NK-92 treated with Interleukin-12 subunit alpha and Interleukin-12 subunit beta, amount 100 ng/mL, for 24 hours (cell line): ENCODE data around the gene GCK.

Experiments
- DNase-seq: peaks from one replicate; lab custom pipeline; 2025; lab: John Stamatoyannopoulos, UW

The GCK gene

DNA sequence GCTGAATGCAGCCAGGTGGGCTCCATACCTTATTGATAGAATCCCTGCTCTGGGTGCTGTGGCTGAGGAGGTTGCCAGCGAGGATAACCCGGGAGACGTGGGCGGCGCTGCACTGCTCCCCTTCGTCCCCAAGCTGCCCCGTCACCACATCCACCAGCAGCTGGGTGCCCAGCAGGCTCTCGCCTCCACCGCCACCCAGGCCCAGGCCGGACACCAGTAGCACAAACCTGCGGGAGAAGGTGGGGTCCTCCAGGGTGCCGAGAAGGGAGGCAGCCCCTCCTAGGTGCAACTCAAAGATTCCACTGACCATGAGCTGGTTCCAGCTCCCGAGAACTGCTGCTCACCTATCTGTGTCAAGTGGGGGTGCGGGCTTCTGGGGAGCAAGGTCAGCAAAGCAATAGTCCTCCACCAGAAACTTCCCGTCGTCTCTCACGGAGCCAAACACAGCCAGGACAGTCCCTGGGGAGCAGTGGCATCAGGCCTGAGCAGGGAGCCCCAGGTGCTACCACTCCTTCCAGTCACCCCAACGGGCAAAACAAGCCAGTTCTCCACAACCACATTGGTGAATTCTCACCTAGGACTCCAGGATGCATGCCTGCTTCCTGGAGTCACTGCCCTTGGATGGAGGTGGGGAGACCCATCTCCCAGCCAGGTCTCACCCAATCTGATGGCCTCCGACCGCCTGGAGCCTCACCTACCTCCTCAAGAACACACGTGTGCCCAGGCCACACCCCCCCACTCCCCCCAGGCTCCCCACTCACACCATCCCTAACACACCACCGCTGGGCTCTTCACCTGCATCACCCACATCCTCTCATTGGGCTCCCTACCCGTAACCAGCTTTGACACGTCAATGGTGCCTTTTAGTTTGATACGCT is 72.2 kb downstream of the GCK start:
- DNase-seq = no peak

GRCh38 chr7:44116087-44116788 is 73.0 kb downstream of the GCK start:
- no peak for DNase-seq

- DNase-seq = no peak
Observed at GRCh38 chr7:44114586-44115310, 74.5 kb downstream of the GCK start.

DNA sequence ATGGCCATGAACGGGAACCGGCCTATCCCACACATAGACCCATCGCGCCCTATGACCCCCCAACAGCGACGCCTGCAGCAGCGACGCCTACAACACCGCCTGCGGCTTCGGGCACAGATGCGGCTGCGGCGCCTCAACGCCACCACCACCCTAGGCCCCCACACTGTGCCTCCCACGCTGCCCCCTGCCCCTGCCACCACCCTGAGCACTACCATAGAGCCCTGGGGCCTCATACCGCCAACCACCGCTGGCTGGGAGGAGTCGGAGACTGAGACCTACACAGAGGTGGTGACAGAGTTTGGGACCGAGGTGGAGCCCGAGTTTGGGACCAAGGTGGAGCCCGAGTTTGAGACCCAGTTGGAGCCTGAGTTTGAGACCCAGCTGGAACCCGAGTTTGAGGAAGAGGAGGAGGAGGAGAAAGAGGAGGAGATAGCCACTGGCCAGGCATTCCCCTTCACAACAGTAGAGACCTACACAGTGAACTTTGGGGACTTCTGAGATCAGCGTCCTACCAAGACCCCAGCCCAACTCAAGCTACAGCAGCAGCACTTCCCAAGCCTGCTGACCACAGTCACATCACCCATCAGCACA is 75.4 kb downstream of the GCK start:
- DNase-seq = no peak

GRCh38 chr7:44112997-44113763 is 76.1 kb downstream of the GCK start:
- no peak for DNase-seq

DNA sequence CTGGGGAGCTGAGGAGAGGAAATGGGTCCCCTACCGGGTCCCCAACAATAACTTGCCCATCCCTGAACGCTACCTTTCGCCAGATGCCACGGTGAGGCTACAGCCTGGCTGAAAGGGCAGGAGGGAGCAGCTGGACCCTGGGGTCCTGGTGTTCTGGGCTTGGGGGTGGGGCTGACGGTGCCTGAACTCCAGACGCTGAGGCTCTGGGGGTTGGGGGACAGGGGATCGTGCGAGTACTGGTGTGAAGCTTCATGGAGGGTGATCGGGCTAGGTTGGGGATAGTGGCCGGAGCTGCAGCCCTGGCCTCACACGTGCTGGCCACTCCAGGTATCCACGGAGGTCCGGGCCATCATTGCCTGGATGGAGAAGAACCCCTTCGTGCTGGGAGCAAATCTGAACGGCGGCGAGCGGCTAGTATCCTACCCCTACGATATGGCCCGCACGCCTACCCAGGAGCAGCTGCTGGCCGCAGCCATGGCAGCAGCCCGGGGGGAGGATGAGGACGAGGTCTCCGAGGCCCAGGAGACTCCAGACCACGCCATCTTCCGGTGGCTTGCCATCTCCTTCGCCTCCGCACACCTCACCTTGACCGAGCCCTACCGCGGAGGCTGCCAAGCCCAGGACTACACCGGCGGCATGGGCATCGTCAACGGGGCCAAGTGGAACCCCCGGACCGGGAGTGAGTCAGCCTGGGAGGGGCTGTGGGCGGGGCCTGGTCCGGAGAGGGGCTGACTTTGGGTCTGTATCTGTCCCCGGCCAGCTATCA is 76.8 kb downstream of the GCK start:
- DNase-seq = no peak

- DNase-seq = no peak
Observed at GRCh38 chr7:44111761-44112160, 77.5 kb downstream of the GCK start.

DNA sequence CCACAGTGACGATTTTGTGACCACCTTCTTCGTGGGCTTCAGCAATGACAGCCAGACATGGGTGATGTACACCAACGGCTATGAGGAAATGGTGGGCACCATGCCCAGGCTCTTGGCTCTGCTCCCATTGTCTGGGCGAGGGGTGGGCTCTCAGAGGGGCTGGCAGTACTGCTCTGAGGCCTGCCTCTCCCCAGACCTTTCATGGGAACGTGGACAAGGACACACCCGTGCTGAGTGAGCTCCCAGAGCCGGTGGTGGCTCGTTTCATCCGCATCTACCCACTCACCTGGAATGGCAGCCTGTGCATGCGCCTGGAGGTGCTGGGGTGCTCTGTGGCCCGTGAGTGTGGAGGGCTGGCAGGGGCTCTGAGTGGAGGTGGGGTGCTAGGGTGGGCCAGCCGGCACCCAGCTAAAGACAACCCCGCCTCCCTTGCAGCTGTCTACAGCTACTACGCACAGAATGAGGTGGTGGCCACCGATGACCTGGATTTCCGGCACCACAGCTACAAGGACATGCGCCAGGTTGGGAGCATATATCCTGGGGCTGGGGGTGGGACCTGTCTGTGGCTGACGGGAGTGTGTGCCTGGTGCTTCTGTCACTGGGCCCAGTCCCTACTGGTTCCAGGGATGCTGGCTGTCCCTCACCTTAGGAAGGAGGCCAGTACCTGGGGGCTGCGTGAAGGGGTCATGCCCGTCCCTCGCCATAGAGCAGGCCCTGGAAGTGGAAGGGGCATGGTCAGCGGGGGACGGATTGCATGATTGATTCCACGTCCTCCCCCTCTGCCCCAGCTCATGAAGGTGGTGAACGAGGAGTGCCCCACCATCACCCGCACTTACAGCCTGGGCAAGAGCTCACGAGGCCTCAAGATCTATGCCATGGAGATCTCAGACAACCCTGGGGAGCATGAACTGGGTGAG is 78.3 kb downstream of the GCK start:
- no peak for DNase-seq

- no peak for DNase-seq
Observed at GRCh38 chr7:44109991-44110390, 79.2 kb downstream of the GCK start.

DNA sequence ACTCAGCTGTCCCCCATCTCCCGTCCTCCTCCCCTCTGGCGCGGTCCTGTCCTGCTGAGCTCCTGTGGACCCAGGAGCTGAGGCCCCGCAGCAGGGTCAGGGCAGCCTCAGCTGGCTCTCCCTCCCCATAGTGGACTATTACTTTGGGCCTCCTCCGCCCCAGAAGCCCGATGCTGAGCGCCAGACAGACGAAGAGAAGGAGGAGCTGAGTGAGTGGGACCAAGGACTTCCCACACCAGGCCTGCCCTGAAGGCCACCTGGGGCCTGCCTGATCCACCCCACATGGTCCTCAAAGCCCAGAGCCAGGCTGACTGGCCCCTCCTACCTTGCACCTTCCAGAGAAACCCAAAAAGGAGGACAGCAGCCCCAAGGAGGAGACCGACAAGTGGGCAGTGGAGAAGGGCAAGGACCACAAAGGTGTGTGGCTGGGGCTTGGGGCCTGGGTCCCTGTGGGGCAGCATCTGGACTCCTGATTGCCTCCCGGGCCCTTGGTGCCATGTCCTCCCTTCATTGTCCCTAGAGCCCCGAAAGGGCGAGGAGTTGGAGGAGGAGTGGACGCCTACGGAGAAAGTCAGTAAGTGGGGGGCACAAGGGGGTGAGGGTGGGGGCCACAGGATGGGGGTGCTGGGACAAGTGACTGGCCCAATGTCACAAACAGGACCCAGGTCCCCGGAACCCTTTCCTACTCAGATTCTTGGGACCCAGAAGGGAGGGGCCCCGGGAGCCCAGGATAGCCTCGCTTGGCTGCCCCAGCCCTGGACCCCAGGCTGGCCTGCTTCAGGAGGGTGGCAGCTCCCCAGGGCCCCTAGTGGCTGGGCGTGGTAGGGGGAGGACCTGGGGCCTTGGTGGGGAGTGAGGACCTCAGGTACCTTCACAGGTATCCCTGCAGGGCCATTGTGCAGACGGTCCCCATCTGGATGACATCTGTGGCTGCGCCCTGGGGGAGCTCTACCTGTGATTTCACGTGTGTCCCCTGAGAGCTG is 80.2 kb downstream of the GCK start:
- DNase-seq = no peak

DNA sequence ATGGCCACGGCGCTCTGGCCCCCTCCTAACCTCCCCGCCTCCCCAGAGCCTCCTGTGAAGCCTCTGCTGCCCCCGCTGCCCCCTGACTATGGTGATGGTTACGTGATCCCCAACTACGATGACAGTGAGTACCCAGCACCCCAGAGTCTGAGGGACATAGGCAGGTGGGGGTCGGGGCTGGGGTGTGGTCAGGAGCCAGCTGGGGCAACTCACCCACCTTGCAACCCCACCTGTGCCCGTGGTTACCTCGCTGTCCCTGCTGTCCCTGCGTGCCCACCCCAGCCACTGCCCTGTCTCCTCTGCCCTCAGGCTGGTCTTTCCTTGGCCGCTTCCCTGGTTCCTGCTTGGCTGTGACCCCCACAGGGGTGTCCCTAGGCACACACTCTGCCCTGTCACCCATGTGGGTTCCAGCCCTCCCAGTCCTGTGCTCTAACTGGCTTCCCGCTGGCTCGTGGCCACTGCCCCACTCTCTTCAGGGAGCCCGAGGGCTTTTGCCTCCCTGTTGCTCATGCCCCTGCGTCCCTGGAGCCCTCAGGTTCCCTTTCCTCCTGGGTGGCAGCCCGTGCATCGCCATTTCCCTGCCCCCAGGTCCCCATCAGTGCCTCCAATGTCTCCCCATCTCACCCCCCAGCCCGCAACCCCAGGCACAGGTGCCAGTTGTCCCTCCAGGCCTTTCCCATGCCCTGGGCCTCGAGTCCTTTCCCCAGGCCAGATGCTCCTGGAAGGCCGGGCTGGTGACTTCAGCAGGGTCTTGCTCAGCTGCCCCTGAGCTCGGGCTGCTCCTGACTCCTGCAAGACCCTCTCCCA is 81.1 kb downstream of the GCK start:
- DNase-seq = no peak

GRCh38 chr7:44107116-44107960 is 81.9 kb downstream of the GCK start:
- no peak for DNase-seq

DNA sequence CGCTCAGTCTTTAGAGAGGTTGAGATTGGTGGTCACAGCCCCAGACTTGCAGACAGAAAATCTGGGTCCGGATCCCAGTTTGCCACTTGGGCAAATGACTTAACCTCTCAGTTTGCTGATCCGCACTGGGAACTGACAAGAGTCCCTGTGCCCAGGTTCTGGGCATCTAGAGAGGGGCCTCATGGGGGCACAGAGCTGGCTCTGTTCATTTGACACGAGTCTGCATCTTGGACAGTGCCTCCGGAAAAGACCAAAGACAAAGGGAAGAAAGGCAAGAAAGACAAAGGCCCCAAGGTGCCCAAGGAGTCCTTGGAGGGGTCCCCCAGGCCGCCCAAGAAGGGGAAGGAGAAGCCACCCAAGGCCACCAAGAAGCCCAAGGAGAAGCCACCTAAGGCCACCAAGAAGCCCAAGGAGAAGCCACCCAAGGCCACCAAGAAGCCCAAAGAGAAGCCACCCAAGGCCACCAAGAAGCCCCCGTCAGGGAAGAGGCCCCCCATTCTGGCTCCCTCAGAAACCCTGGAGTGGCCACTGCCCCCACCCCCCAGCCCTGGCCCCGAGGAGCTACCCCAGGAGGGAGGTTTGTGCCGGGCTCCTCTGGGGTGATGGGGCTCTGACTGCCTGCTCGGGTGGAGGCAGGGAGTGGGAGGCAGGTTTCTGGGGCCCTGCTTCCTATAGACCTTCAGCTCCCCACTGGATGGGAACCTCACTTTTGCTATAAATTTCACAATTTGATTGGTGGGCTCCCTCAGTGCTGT is 82.8 kb downstream of the GCK start:
- no peak for DNase-seq

GRCh38 chr7:44105832-44106231 is 83.4 kb downstream of the GCK start:
- DNase-seq = no peak

DNA sequence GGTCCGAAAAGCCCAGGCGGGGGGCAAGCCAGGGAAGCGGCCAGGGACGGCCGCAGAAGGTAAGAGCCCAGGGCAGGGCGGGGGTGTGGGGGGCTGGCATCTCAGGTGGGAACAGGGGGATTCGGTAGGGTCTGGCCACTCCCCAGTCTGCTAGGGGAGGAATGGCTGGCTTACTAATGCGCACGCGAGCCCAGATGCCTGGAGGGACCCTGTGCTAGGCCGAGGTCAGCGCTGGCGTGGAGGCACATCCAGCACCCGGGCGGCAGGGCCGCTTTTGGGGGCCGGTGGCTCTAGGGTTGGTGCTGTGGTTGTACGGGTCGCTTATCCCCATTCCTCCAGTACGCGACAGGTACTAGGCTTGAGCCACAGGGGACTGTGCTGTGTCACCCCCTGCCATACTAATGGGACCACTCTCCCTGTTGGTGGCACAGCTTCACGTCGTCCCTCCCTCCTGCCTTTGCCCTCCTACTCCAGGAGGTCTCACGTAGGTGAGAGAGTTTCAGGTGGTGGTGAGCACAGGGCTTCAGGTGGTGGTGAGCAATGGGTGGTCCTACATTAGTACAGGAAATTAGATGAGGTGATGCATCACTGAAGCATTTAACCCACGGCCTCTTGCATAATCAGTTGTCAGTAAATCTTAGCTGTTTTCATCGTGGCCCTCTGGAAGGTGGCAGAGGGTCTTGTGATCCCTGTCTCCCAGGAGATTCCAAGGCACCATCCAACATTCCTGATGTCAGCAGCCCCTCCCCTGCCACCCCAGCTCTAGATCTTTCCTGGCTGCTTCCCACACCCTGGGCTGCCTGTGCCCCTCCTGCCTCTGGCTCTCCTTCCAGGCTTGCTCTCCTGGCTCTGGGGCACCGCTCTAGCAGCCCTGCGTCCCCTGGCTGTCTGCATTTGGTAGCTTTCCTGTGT is 84.1 kb downstream of the GCK start:
- DNase-seq = no peak
